GM23248 (cell line): ENCODE results near the gene SIGLEC15. TPM values are rescaled to one million over a fixed set of nuclear protein-coding genes. Genes with fewer than 3 reads are reported as not detected.

Experiments used
- DNase-seq: peaks from one replicate; pipeline ENCODE4 v3.0.0-alpha.2; 2015
- H2AFZ ChIP-seq: fragments of 200-600 bp; sonication (generic); 2 replicates; pipeline ENCODE4 v1.6.1; 2016; ENCODE audit warnings: antibody characterized with exemption
- H3F3A ChIP-seq: fragments of 200-600 bp; sonication (generic); 2 replicates; pipeline ENCODE4 v1.6.1; 2016; ENCODE audit warnings: mild to moderate bottlenecking, antibody characterized with exemption, mixed run types; ENCODE audit not compliant: insufficient read depth
- H3K27ac ChIP-seq: fragments of 200-600 bp; sonication (generic); 2 replicates; pipeline ENCODE4 v1.5.1; 2016; ENCODE audit warnings: mild to moderate bottlenecking
- H3K27me3 ChIP-seq: fragments of 200-600 bp; sonication (generic); replicated peaks from 2 replicates; pipeline ENCODE4 v1.6.1; 2016; ENCODE audit warnings: mild to moderate bottlenecking; ENCODE audit not compliant: insufficient read depth
- H3K36me3 ChIP-seq: fragments of 200-600 bp; sonication (generic); 2 replicates; pipeline ENCODE4 v1.6.1; 2016; ENCODE audit warnings: low read depth, mild to moderate bottlenecking
- H3K4me1 ChIP-seq: fragments of 200-600 bp; sonication (generic); 2 replicates; pipeline ENCODE4 v1.6.1; 2016; ENCODE audit warnings: mild to moderate bottlenecking; ENCODE audit not compliant: insufficient read depth
- H3K4me2 ChIP-seq: fragments of 200-600 bp; sonication (generic); one replicate; pipeline ENCODE4 v1.6.1; 2016; ENCODE audit warnings: mild to moderate bottlenecking; ENCODE audit not compliant: unreplicated experiment
- H3K4me3 ChIP-seq: fragments of 200-600 bp; sonication (generic); 2 replicates; pipeline ENCODE4 v1.5.1; 2016; ENCODE audit warnings: mild to moderate bottlenecking
- H3K79me2 ChIP-seq: fragments of 200-600 bp; sonication (generic); 2 replicates; pipeline ENCODE4 v1.6.1; 2016; ENCODE audit warnings: mild to moderate bottlenecking; ENCODE audit not compliant: insufficient read depth
- H3K9ac ChIP-seq: fragments of 200-600 bp; sonication (generic); 2 replicates; pipeline ENCODE4 v1.6.1; 2016; ENCODE audit warnings: mild to moderate bottlenecking
- H3K9me2 ChIP-seq: fragments of 200-600 bp; sonication (generic); 2 replicates; pipeline ENCODE4 v1.6.1; 2016; ENCODE audit warnings: mixed run types, mild to moderate bottlenecking, moderate library complexity; ENCODE audit not compliant: insufficient read depth
- H3K9me3 ChIP-seq: fragments of 200-600 bp; sonication (generic); one replicate; pipeline ENCODE4 v1.6.1; 2017; ENCODE audit warnings: low read depth
- H4K20me1 ChIP-seq: fragments of 200-600 bp; sonication (generic); 2 replicates; pipeline ENCODE4 v1.6.0; 2016; ENCODE audit not compliant: insufficient read depth
- EZH2 ChIP-seq: fragments of 200-600 bp; sonication (generic); IDR thresholded peaks from 2 replicates; pipeline ENCODE4 v1.6.1; 2018; ENCODE audit warnings: antibody characterized with exemption, mild to moderate bottlenecking; ENCODE audit not compliant: insufficient read depth, poor library complexity, severe bottlenecking
- EZH2phosphoT487 ChIP-seq: fragments of 200-600 bp; sonication (generic); IDR thresholded peaks from 2 replicates; pipeline ENCODE4 v1.6.1; 2018; ENCODE audit warnings: antibody characterized with exemption, moderate library complexity, mild to moderate bottlenecking, low read depth; ENCODE audit not compliant: insufficient read depth
- WGBS, 2 experiments: methylation state at CpG; one replicate each; pipeline ENCODE4 v1.1.6; 2015 to 2017; ENCODE audit warnings: low lambda C conversion rate in 2 of 2, low coverage in 1 of 2; ENCODE audit errors: missing lambda C conversion rate in 2 of 2; 5-methylcytosine and 5-hydroxymethylcytosine counted together
- in situ Hi-C: fragments of 300-500 bp; cut with MboI; formaldehyde crosslinking; loops from 2 replicates; pipeline ENCODE4 v1.15.0; 2020
- polyA plus RNA-seq: library from polyadenylated mRNA; unstranded; fragments of >200 nt; fragmentation: Nextera tagmentation; extraction: Ambion mirVana; gene quantifications from 2 replicates; pipeline ENCODE4 v1.2.1, GENCODE V29; 2016
- total RNA-seq: library from RNA; depleted of rRNA; stranded (reverse); fragments of >200 nt; shearing (Covaris generic); gene quantifications from 2 replicates; pipeline ENCODE4 v1.2.3, GENCODE V29; 2014

The SIGLEC15 gene
- total and polyA plus RNA-seq, 2 experiments from 2014 or later: 0.22 to 0.69 TPM

GRCh38 chr18:45856531-45856930, 31.1 kb downstream of the SIGLEC15 start:
- 86 to 87% methylated on average over 4 of the region's 4 CpGs for WGBS, 2 experiments
- peak; percentile 77 for DNase-seq
- Histone ChIP-seq H3K27ac (peak overlapping the region; percentile 26; the same call in 1 of the 2 replicates), H3K4me2 (no peak overlapping the region), H3K36me3 (peaks cover 95% of the 10 kb centered on the region), H3K9me3 (no peaks in the 10 kb centered on the region), H4K20me1 (no peaks in the 10 kb centered on the region), H3K27me3 (no peaks in the 10 kb centered on the region), H2AFZ (no peak overlapping the region), H3F3A (peaks cover 8% of the 10 kb centered on the region; the same call in 1 of the 2 replicates), H3K9ac (no peak overlapping the region), H3K9me2 (no peaks in the 10 kb centered on the region), H3K4me3 (no peak overlapping the region), H3K4me1 (0 out of 2 replicates have a peak, but pooled peaks cover 3% of the 10 kb centered on the region), H3K79me2 (0 out of 2 replicates have a peak, but pooled peaks cover 3% of the 10 kb centered on the region)
- in situ Hi-C loops: no loop called here
- TF ChIP-seq EZH2phosphoT487: no peak
- no peak for TF ChIP-seq EZH2

GRCh38 chr18:45859334-45859733, 33.9 kb downstream of the SIGLEC15 start:
- Histone ChIP-seq H3K9me2 (no peaks in the 10 kb centered on the region), H3K4me1 (0 out of 2 replicates have a peak, but pooled peaks cover 3% of the 10 kb centered on the region), H3K36me3 (peaks cover 96% of the 10 kb centered on the region), H4K20me1 (no peaks in the 10 kb centered on the region), H3K27me3 (no peaks in the 10 kb centered on the region), H3K27ac (no peak overlapping the region), H3K4me2 (no peak overlapping the region), H2AFZ (no peak overlapping the region), H3K9me3 (no peaks in the 10 kb centered on the region), H3K9ac (no peak overlapping the region), H3K4me3 (no peak overlapping the region), H3K79me2 (no peaks in the 10 kb centered on the region), H3F3A (peaks cover 7% of the 10 kb centered on the region; the same call in 1 of the 2 replicates)
- in situ Hi-C loops: no loop called here
- DNase-seq: no peak
- TF ChIP-seq EZH2phosphoT487 (no peak), EZH2 (no peak)
- WGBS, 2 experiments: 100% methylated on average over 3 of the region's 3 CpGs

GRCh38 chr18:45860492-45860891, 35.0 kb downstream of the SIGLEC15 start:
- H3K9me3 ChIP-seq: no peaks in the 10 kb centered on the region
- no peak overlapping the region for H3K27ac ChIP-seq
- H3K4me1 ChIP-seq: 0 out of 2 replicates have a peak, but pooled peaks cover 3% of the 10 kb centered on the region
- in situ Hi-C loops: no loop called here
- H3K9ac ChIP-seq: no peak overlapping the region
- H3K27me3 ChIP-seq: no peaks in the 10 kb centered on the region
- H3K79me2 ChIP-seq: no peaks in the 10 kb centered on the region
- H3K9me2 ChIP-seq: no peaks in the 10 kb centered on the region
- H2AFZ ChIP-seq: no peak overlapping the region
- no peak for DNase-seq
- peaks cover 96% of the 10 kb centered on the region for H3K36me3 ChIP-seq
- H3K4me3 ChIP-seq: no peak overlapping the region
- 96 to 99% methylated on average over 4 of the region's 4 CpGs for WGBS, 2 experiments
- H3F3A ChIP-seq: peaks cover 7% of the 10 kb centered on the region; the same call in 1 of the 2 replicates
- no peak overlapping the region for H3K4me2 ChIP-seq
- no peaks in the 10 kb centered on the region for H4K20me1 ChIP-seq
- TF ChIP-seq EZH2phosphoT487 (no peak), EZH2 (no peak)

- Histone ChIP-seq H3K4me2 (no peak overlapping the region), H3K9me3 (no peaks in the 10 kb centered on the region), H3K27me3 (no peaks in the 10 kb centered on the region), H3K4me1 (0 out of 2 replicates have a peak, but pooled peaks cover 3% of the 10 kb centered on the region), H3K9me2 (no peaks in the 10 kb centered on the region), H2AFZ (no peak overlapping the region), H3K4me3 (no peak overlapping the region), H4K20me1 (no peaks in the 10 kb centered on the region), H3K27ac (no peak overlapping the region), H3K36me3 (peaks cover 96% of the 10 kb centered on the region), H3K9ac (no peak overlapping the region), H3F3A (peaks cover 7% of the 10 kb centered on the region; the same call in 1 of the 2 replicates), H3K79me2 (no peaks in the 10 kb centered on the region)
- TF ChIP-seq EZH2 (no peak), EZH2phosphoT487 (no peak)
- 86 to 87% methylated on average over 3 of the region's 3 CpGs for WGBS, 2 experiments
- DNase-seq: no peak
- in situ Hi-C loops: no loop called here
Measured at GRCh38 chr18:45860971-45861370, 35.5 kb downstream of the SIGLEC15 start.
